HEK293 (cell line): ENCODE data around the gene SLC7A1.

ENCODE experiments used
- CTCF ChIP-seq: fragments of 450-650 bp; formaldehyde crosslinking; IDR thresholded peaks from 2 replicates; pipeline ENCODE4 v1.5.1; 2016; ENCODE audit warnings: missing biosample characterization, missing genetic modification characterization
- ZNF121 ChIP-seq: fragments of 450-650 bp; formaldehyde crosslinking; IDR thresholded peaks from 2 replicates; pipeline ENCODE4 v1.5.1; 2016; ENCODE audit warnings: missing biosample characterization, missing genetic modification characterization
- TF ChIP-seq, protein P1 (sequence below): fragments of 450-650 bp; formaldehyde crosslinking; IDR thresholded peaks from 2 replicates; pipeline ENCODE4 v1.5.1; 2016; ENCODE audit warnings: missing biosample characterization, missing genetic modification characterization

- no peak for TF ChIP-seq ZNF121 (tag by site-specific recombination)
- TF ChIP-seq, protein P1, sequence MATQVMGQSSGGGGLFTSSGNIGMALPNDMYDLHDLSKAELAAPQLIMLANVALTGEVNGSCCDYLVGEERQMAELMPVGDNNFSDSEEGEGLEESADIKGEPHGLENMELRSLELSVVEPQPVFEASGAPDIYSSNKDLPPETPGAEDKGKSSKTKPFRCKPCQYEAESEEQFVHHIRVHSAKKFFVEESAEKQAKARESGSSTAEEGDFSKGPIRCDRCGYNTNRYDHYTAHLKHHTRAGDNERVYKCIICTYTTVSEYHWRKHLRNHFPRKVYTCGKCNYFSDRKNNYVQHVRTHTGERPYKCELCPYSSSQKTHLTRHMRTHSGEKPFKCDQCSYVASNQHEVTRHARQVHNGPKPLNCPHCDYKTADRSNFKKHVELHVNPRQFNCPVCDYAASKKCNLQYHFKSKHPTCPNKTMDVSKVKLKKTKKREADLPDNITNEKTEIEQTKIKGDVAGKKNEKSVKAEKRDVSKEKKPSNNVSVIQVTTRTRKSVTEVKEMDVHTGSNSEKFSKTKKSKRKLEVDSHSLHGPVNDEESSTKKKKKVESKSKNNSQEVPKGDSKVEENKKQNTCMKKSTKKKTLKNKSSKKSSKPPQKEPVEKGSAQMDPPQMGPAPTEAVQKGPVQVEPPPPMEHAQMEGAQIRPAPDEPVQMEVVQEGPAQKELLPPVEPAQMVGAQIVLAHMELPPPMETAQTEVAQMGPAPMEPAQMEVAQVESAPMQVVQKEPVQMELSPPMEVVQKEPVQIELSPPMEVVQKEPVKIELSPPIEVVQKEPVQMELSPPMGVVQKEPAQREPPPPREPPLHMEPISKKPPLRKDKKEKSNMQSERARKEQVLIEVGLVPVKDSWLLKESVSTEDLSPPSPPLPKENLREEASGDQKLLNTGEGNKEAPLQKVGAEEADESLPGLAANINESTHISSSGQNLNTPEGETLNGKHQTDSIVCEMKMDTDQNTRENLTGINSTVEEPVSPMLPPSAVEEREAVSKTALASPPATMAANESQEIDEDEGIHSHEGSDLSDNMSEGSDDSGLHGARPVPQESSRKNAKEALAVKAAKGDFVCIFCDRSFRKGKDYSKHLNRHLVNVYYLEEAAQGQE (tag by site-specific recombination) = no peak
- no peak for TF ChIP-seq CTCF
Measured at GRCh38 chr13:29607465-29607864, 12.0 kb upstream of the SLC7A1 start.
